ENCODE measurements around the gene CLCA1.

Gene CLCA1

DNA sequence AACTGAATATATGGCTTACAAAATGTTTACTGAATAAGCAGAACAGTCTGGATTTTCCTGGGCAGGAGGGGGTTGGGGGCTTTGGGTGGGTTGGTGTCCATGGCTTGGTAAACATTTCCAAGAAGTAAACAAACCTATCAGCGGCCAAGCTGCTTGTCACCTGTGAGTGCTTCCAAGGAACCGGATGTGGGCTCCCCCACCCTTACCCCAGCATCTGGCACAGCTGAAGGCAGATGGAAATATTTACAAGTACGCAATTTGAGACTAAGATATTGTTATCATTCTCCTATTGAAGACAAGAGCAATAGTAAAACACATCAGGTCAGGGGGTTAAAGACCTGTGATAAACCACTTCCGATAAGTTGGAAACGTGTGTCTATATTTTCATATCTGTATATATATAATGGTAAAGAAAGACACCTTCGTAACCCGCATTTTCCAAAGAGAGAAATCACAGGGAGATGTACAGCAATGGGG is at the start of gene CLCA1:
Gene CLCA1 (plus strand): TSS at position 427 of the 477 bp plus-strand sequence. CDS start 45 bp downstream, at position 472.
- DNase-seq (ENCODE audit: low read depth in 2 of 2): no peak

GRCh38 chr1:86419277-86419903 is 49.3 kb upstream of the CLCA1 start:
- DNase-seq (ENCODE audit: low read depth in 2 of 2): no peak

- DNase-seq (ENCODE audit: low read depth in 2 of 2): no peak
Measured at GRCh38 chr1:86421601-86422280, 47.0 kb upstream of the CLCA1 start.

GRCh38 chr1:86423473-86423872 is 45.3 kb upstream of the CLCA1 start:
- no peak for DNase-seq (ENCODE audit: low read depth in 2 of 2)

DNA sequence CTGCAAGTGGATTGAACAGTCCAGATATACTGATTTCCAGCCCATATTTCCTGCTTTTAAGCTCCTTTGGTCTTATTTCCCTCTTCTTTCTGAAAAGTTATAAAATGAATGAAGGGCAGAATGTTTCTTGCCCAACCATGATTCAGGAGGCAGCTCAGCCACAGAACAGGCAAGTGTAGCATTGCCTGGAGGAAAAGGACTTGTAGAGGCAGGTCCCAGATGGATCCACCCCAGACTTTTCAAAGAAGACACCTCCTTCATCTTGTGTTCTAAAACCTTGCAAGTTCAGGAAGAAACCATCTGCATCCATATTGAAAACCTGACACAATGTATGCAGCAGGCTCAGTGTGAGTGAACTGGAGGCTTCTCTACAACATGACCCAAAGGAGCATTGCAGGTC is 44.9 kb upstream of the CLCA1 start, which contains the start of gene CLCA2:
Gene CLCA2 (plus strand): TSS at position 299 of the 400 bp plus-strand sequence. CDS start 77 bp downstream, at position 376.
- no peak for DNase-seq (ENCODE audit: low read depth in 2 of 2)

DNA sequence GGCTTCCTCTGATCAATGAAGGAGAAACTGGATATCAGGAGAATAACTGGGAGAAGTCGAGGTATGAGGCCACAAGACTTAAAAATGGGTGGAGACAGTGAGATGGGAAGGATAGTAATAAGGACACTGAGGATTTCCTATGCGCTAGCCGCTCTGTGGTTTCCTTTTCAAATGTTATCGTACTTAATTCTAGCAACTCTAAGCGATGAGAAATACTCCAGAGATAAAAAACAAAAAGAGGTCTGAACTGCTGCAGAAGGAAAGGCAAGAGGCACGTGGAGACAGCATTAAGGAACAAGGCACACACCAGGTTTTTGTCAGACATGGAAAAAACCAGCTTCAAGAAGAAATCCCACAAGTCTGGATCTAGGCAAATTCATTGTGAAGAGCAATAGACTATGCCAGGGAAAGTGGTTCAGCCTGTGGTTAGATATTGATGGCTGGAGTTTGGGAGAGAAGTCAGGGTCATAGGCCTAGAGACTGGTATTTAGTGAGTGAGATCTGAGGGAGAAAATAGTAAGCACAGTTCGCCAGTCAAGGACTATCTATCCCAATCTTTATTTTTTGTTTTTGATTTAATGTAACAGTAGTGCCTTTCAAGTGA is 39.5 kb upstream of the CLCA1 start:
- no peak for DNase-seq (ENCODE audit: low read depth in 2 of 2)

GRCh38 chr1:86429835-86430234 is 38.9 kb upstream of the CLCA1 start:
- no peak for DNase-seq (ENCODE audit: low read depth in 2 of 2)

GRCh38 chr1:86430376-86430775 is 38.4 kb upstream of the CLCA1 start:
- no peak for DNase-seq (ENCODE audit: low read depth in 2 of 2)

DNA sequence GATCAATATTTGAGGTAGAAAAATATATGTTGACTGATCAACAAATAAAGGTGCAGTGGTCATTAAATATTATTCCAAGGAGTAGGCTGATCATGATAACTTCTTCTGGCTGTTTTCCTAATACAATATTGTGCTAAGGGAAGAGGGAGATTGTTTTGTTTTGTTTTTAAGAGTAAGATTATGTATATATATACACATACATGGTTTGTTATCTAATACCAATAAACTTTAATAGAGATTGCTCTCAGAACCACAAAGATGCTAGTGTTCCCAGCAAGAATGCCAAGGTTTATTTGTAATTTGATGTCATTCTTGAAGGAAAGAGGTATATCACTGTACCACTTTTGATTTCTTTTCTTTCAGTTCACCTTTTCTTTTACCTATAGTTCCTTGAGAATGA is 34.7 kb upstream of the CLCA1 start:
- DNase-seq (ENCODE audit: low read depth in 2 of 2): no peak

DNA sequence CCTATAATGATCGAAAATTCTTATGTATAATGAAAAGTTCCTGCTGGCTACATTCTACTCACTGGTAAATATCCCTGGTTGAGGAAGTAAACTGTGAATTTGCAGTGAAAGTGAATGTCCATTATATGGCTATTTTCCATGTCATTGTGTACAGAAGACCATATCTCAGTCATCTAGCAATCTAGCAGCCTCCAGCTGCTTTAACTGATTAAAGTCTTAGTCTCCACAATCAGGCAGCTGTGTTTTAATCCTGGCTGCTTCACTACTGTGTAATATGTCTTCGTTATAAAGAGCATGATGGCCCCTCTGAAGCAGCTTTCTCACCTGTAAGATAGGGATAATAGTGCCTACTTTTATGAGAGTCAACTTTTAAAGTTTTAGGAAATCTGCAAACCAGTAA is 33.4 kb upstream of the CLCA1 start:
- no peak for DNase-seq (ENCODE audit: low read depth in 2 of 2)

- no peak for DNase-seq (ENCODE audit: low read depth in 2 of 2)
Measured at GRCh38 chr1:86436041-86436440, 32.7 kb upstream of the CLCA1 start.

GRCh38 chr1:86441581-86441980 is 27.1 kb upstream of the CLCA1 start:
- DNase-seq (ENCODE audit: low read depth in 2 of 2): no peak

DNA sequence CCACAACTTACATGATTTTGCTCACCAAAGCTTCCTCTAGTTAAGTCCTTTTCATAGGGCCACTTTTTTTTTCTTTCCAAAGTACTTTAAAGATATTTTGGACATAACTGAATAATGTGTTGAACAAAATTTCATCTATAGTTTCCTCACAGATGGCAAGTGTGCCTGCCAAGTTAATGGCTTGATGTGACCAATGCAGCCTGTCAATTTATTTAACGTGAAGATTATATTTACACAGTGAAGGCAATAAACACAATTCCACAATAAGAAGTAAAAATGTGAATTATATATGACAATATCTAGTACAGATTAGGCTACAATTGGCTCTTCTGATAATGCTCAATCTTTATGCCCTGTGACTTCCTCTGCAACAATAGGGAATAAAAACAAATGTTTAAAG is 26.7 kb upstream of the CLCA1 start:
- no peak for DNase-seq (ENCODE audit: low read depth in 2 of 2)

DNA sequence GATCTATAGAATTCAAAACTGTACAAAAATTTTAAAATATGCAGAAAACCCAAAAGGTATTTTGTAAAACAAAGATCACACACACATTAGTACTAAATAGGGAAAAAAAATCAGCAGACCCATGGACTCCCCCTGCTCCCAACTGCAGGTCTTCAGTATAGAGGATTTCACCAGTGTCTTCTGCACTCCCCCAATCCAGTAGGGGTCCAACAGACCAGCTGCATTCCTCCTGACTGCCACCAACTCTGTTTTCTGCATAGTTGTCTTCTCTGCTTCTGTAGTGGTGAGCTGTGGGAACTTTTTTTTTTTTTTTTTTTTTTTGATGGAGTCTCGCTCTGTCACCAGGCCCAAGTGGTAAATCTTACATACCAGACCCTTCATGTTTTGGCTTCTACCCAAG is 22.8 kb upstream of the CLCA1 start:
- no peak for DNase-seq (ENCODE audit: low read depth in 2 of 2)

DNA sequence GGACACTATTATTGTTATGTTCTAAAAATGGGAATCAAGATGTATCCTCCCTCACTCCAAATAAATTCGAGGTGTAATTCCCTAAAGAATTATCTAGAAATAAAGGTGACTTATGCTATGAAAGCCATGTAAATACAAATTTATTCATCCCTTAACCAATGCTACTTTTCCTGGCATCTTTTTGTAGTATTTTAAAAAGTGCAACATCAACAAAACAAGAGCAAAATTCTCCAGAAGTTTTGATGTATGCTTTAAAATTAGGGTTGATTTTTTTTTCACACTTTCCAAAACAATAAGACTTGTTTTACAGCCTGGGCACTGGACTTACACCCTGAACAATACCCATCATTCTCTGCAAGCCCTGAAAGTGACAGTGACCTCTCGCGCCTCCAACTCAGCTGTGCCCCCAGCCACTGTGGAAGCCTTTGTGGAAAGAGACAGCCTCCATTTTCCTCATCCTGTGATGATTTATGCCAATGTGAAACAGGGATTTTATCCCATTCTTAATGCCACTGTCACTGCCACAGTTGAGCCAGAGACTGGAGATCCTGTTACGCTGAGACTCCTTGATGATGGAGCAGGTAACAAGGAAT is 21.4 kb upstream of the CLCA1 start:
- DNase-seq (ENCODE audit: low read depth in 2 of 2): no peak

DNA sequence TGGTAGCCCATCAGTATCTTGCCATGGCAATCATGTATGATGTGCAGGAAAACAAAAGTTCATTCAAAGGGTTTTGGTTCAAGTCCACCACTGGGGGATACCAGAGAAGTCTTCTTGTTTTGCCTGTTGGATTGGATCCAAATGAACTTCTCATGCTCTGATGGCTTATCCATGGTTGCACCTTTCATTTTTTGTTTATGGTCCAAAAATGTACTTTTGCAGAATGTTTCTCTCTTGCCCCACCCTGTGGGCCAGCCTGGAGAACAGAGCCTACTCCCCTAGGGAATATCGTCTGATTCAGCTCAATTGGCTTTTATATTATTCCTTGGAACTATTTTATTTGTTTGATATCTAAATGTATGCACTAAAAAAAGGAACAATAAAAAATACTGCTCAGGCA is 20.1 kb upstream of the CLCA1 start:
- DNase-seq (ENCODE audit: low read depth in 2 of 2): no peak

- no peak for DNase-seq (ENCODE audit: low read depth in 2 of 2)
Measured at GRCh38 chr1:86449103-86449502, 19.6 kb upstream of the CLCA1 start.

GRCh38 chr1:86450847-86451246 is 17.9 kb upstream of the CLCA1 start:
- no peak for DNase-seq (ENCODE audit: low read depth in 2 of 2)

GRCh38 chr1:86453664-86454063 is 15.1 kb upstream of the CLCA1 start:
- no peak for DNase-seq (ENCODE audit: low read depth in 2 of 2)

DNA sequence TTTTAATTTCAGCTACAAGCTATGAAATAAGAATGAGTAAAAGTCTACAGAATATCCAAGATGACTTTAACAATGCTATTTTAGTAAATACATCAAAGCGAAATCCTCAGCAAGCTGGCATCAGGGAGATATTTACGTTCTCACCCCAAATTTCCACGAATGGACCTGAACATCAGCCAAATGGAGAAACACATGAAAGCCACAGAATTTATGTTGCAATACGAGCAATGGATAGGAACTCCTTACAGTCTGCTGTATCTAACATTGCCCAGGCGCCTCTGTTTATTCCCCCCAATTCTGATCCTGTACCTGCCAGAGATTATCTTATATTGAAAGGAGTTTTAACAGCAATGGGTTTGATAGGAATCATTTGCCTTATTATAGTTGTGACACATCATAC is 13.7 kb upstream of the CLCA1 start:
- DNase-seq (ENCODE audit: low read depth in 2 of 2): no peak

DNA sequence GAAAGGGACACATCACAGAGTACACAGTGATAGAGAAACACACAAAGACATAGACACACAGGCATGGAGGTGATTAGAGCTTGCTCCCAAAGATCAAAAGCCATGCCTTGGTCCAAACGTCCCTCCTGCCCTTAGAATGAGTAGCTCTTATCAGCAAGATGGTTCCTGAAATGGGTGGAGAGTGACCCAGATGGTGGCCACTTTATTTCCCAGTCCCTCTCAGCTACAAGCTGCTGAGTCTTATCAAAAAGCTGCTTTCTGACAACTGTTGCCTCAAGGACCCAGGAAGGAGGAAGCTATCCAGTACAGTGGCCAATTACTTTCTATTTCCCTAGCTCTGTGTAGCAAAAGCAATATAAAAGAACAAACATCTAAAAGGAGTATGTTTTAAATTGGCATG is 7.7 kb upstream of the CLCA1 start:
- DNase-seq (ENCODE audit: low read depth in 2 of 2): no peak

GRCh38 chr1:86461482-86461881 is 7.2 kb upstream of the CLCA1 start:
- DNase-seq (ENCODE audit: low read depth in 2 of 2): no peak

- no peak for DNase-seq (ENCODE audit: low read depth in 2 of 2)
Measured at GRCh38 chr1:86464819-86465218, 3.9 kb upstream of the CLCA1 start.

Data from activated CD4-positive, alpha-beta T cell treated with anti-CD3 and anti-CD28 coated beads for 24 hours (primary cell).